Measurements from ENCODE around the gene ZNF709. TPM values are rescaled to one million over a fixed set of nuclear protein-coding genes. Genes with fewer than 3 reads are reported as not detected.
"Not testable (repeated sequence)": the region's sequence is repeated elsewhere in the genome, so short reads cannot be mapped to it uniquely, and the experiment has no call there.

ZNF709 gene
- polyA plus RNA-seq, 3 donors: 0.34 to 0.79 (median 0.49) TPM

DNA sequence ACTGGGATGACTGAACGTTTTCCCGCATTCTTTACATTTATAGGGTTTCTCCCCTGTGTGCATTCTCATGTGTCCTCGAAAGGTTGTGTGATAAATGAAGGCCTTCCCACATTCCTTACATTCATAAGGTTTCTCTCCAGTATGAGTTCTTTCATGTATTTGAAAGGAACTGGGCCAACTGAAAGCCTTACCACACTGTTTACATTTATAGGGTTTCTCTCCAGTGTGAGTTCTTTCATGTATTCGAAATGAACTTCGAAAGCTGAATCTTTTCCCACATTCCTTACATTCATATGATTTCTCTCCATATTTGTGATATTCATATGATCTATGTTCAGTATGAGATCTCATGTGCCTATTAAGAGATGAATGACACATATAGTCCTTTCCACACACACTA is 19.4 kb downstream of the ZNF709 start:
- no peak overlapping the region for H3K27ac ChIP-seq (ENCODE audit: low read depth, low read length)
- WGBS, 3 donors: 76 to 98% (median 77%) methylated on average over 5 of the region's 5 CpGs

GRCh38 chr19:12464769-12465168 is 19.8 kb downstream of the ZNF709 start:
- 96 to 100% (median 97%) methylated on average over 3 of the region's 3 CpGs for WGBS, 3 donors
- H3K27ac ChIP-seq (ENCODE audit: low read depth, low read length): no peak overlapping the region

DNA sequence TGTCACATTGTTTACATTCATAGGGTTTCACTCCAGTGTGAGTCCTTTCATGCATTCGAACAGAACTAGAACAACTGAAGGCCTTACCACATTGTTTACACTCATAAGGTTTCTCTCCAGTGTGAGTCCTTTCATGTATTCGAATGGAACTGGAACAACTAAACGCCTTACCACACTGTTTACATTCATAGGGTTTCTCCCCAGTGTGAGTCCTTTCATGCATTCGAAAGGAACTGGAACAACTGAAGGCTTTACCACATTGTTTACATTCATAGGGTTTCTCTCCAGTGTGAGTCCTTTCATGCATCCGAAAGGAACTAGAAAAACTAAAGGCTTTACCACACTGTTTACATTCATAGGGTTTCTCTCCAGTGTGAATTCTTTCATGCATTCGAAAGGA is 20.5 kb downstream of the ZNF709 start:
- H3K27ac ChIP-seq (ENCODE audit: low read depth, low read length): not testable (repeated sequence)
- 95 to 97% (median 95%) methylated on average over 6 of the region's 6 CpGs for WGBS, 3 donors

DNA sequence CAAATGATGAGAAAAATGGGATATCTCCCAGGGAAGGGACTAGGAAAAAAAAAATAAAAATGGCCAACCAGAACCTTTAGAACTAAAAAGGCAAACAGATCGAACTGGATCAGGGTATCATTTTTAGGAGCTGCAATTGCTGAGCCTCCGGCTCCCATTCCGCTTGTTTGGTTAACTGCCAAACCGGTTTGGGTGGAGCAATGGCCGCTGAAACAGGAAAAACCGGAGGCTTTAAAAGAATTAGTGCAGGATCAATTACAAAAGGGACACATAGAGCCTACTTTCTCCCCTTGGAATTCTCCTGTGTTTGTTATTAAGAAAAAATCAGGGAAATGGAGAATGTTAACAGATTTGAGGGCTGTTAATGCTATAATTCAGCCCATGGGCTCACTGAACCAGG is 31.1 kb downstream of the ZNF709 start:
- no peak overlapping the region for H3K27ac ChIP-seq (ENCODE audit: low read depth, low read length)
- 56 to 68% (median 58%) methylated on average over 6 of the region's 6 CpGs for WGBS, 3 donors

DNA sequence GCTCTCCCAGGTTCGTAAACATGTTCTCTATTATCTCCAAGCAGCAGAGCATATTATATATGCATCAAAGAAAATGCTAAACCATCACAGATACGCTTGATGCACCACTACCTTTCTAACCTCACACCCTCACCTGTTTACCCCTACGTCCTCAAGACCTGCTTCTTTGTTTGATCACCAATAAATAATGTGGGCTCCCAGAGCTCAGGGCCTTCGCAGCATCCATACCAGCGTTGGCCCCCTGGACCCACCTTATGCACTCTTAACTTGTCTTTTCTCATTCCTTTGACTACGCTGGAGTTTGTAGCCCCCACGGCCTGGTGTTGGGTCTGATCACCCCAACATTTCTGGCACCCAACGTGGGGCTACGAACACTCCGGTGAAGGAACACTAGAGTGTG is 33.8 kb downstream of the ZNF709 start:
- no peak overlapping the region for H3K27ac ChIP-seq (ENCODE audit: low read depth, low read length)
- WGBS, 3 donors: 75 to 96% (median 77%) methylated on average over 10 of the region's 10 CpGs

GRCh38 chr19:12448808-12449207 is 35.8 kb downstream of the ZNF709 start:
- WGBS, 3 donors: 48 to 100% (median 49%) methylated on average over 2 of the region's 2 CpGs
- H3K27ac ChIP-seq (ENCODE audit: low read depth, low read length): no peak overlapping the region

DNA sequence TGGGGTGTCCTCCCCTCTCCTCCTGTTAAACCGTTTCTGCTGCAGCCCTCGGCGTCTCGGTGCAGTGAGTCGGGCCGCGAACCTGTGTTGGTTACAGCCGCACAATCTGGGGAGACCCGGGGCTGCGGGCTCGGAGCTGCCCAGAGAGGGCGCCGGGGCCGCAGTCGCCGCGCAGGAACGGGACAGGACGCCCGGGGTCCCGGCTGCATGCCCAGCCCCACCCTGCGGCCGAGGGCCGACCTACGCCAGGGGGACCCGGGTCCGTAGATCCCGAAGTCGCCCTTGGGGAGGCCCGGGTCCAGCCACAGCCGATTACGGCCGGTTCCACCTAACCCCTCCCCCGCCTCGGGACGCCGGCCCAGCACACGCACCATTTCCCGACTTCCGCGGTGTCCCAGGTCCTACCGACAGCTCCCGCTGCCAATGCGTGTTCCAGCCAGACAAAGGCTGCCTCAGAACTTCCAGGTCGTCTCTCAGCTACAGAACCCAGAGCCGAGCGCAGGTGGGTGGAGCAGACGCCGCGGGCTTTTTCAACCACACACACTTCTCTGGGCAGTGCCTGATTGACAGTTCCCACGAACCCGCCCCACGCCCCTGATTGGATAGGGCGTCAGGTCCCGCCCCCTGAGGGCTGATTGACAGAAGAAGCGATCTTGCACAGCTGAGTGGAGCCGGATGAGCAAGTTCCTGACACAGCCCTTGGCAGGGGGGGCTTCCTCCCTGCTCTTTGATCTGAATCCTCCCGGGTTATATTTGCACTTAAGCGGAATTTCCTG is 43.9 kb downstream of the ZNF709 start, which contains the start of gene ZNF443:
Gene ZNF443 (minus strand): TSS at position 481 of the 776 bp plus-strand sequence. CDS start 107 bp downstream, at position 374.
- 0% methylated on average over 41 to 59 of the region's 59 CpGs for WGBS, 3 donors

DNA sequence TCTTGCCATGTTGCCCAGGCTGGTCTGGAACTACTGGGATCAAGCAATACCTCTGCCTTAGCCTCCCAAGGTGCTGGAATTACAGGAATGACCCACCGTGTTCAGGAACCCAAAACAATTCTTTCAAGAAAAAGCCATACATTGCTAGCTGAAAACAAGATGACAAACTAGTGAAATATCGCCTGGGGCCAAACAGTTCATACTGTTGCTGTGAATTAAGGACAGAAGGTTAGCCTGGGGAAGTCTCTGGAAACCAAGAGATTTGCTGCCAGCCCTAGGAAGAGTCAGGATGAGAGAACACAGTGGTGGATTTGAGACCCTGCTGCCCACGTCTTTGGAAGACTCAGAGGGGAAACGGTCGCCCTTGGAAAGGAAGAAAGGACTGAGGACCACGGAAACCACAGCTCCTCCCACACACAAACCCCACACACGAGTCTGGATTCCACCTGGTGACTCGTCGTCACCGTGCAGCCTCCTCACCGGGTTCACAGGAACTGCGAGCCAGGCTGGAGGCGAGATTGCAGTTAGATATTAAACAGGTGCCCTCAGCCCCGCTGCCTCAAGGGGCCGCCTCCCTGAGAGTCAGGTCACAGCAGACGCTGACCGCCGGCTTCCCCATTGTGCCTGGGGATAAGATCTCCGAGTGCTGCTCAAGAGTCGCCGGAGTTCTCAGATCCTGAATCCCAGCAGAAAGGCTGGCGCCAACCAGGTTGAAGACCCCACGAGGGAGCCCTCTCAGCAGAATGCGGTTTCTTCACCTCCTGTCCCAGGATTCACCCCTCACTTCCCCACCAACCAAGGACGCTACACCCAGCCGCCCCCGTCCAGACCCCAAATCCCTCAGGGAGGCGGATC is 44.7 kb downstream of the ZNF709 start:
- WGBS, 3 donors: 1 to 2% (median 2%) methylated on average over 20 to 22 of the region's 28 CpGs
- not testable (repeated sequence) for H3K27ac ChIP-seq (ENCODE audit: low read depth, low read length)

More for the DNA sequence above, 43.9 kb downstream of the ZNF709 start, which contains the start of gene ZNF443:
- H3K27ac ChIP-seq (ENCODE audit: low read depth, low read length): no peak within 1 kb of the TSS

- WGBS, 3 donors: 91 to 98% (median 97%) methylated on average over 6 of the region's 6 CpGs
- not testable (repeated sequence) for H3K27ac ChIP-seq (ENCODE audit: low read depth, low read length)
Observed at GRCh38 chr19:12430726-12431299, 53.8 kb downstream of the ZNF709 start.

GRCh38 chr19:12425888-12426274 is 58.7 kb downstream of the ZNF709 start:
- no peak overlapping the region for H3K27ac ChIP-seq (ENCODE audit: low read depth, low read length)
- 94 to 100% (median 98%) methylated on average over 4 of the region's 4 CpGs for WGBS, 3 donors

DNA sequence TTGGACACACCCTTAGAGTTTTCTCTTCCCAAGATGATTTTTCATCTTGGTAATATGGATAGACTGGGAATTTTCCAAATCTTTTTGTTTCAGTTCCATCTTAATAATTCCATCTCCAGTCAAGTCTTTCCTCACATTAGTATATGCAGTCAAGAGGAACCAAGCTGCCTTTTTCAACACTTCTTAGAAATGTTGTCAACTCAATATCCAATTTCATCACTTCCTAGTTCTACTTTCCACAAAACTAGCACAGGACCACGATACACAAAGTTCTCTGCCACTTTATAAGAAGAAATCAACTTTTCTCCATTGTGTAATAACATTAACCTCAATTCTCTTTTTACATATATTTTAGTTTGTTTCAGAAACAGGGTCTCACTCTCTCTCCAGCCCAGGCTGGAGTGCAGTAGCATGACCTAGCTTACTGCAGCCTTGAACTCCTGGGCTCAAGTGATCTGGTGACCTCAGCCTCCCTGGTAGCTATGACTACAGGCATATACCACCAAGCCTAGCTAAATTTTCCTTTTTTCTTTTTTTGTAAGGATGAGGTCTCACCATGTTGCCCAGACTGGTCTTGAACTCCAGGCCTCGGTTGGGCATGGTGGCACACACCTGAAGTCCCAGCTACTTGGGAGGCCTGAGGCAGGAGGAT is 59.3 kb downstream of the ZNF709 start:
- no peak overlapping the region for H3K27ac ChIP-seq (ENCODE audit: low read depth, low read length)
- WGBS, 3 donors: 82 to 91% (median 89%) methylated on average over 2 of the region's 2 CpGs

GRCh38 chr19:12417273-12417672 is 67.3 kb downstream of the ZNF709 start:
- not testable (repeated sequence) for H3K27ac ChIP-seq (ENCODE audit: low read depth, low read length)
- WGBS, 3 donors: 89 to 95% (median 91%) methylated on average over 5 of the region's 5 CpGs

- 96 to 100% (median 100%) methylated on average over 2 of the region's 2 CpGs for WGBS, 3 donors
Observed at GRCh38 chr19:12411893-12412292, 72.7 kb downstream of the ZNF709 start.

More at GRCh38 chr19:12411893-12412292, 72.7 kb downstream of the ZNF709 start:
- no peak overlapping the region for H3K27ac ChIP-seq (ENCODE audit: low read depth, low read length)

Other genes with a start within 250 kb of the ZNF709 start
- gene ZNF44, start 189.9 kb downstream of the ZNF709 start, polyA plus RNA-seq: 1 to 10 TPM; 3.3 to 4.4 (median 3.9) TPM
- gene ZNF563, start 151.2 kb downstream of the ZNF709 start, polyA plus RNA-seq: 1 to 10 TPM in 2 of 3 donors, under 1 TPM in 1; 0.67 to 1.2 (median 1.1) TPM
- 1 to 10 TPM in 2 of 3 donors, under 1 TPM in 1; 0.67 to 1.3 (median 1.0) TPM for gene ZNF442, start 119.1 kb downstream of the ZNF709 start, polyA plus RNA-seq
- 1 to 10 TPM; 1.4 to 3.6 (median 2.5) TPM for gene ZNF799, start 83.5 kb downstream of the ZNF709 start, polyA plus RNA-seq
- gene ZNF443, start 43.8 kb downstream of the ZNF709 start, polyA plus RNA-seq: 1 to 10 TPM in 1 of 3 donors, under 1 TPM in 2; 0.67 to 1.2 (median 0.76) TPM
- gene ZNF564, start 66.7 kb upstream of the ZNF709 start, polyA plus RNA-seq: 1 to 10 TPM; 1.7 to 4.3 (median 3.2) TPM
- under 1 TPM; 0.45 to 0.55 (median 0.51) TPM for gene ZNF490, start 126.0 kb upstream of the ZNF709 start, polyA plus RNA-seq
- 1 to 10 TPM; 4.0 to 7.6 (median 4.4) TPM for gene ZNF791, start 126.1 kb upstream of the ZNF709 start, polyA plus RNA-seq
- 10 to 100 TPM; 26.7 to 68.3 (median 44.5) TPM for gene MAN2B1, start 181.9 kb upstream of the ZNF709 start, polyA plus RNA-seq
- gene WDR83, start 182.0 kb upstream of the ZNF709 start, polyA plus RNA-seq: 10 to 100 TPM; 11.0 to 16.3 (median 11.8) TPM
- gene DHPS, start 197.1 kb upstream of the ZNF709 start, polyA plus RNA-seq: 10 to 100 TPM; 55.8 to 69.6 (median 68.3) TPM
- gene GNG14, start 203.2 kb upstream of the ZNF709 start, polyA plus RNA-seq: not detected
- gene FBXW9, start 211.8 kb upstream of the ZNF709 start, polyA plus RNA-seq: 1 to 10 TPM; 3.9 to 7.4 (median 6.6) TPM
- gene TNPO2, start 239.1 kb upstream of the ZNF709 start, polyA plus RNA-seq: 10 to 100 TPM; 14.3 to 36.9 (median 21.9) TPM
- gene TRIR, start 249.9 kb upstream of the ZNF709 start, polyA plus RNA-seq: 100 to 1,000 TPM; 143 to 267 (median 219) TPM